H9 (cell line): ENCODE results near the gene SLC10A3. TPM values are rescaled to one million over a fixed set of nuclear protein-coding genes. Genes with fewer than 3 reads are reported as not detected.

Experiments used
- DNase-seq: peaks from one replicate; pipeline ENCODE4 v3.0.0-alpha.2; 2017
- H2AFZ ChIP-seq: one replicate; pipeline ENCODE4 v1.6.1; 2013; ENCODE audit warnings: mild to moderate bottlenecking, low read length, control low read depth, moderate library complexity
- H2AK5ac ChIP-seq: 2 replicates; pipeline ENCODE4 v1.6.1; 2013; ENCODE audit warnings: low read length, control low read depth, mixed read lengths; ENCODE audit not compliant: insufficient read length
- H2BK120ac ChIP-seq: one replicate; pipeline ENCODE4 v1.6.1; 2013; ENCODE audit warnings: low read depth, mild to moderate bottlenecking, low read length, control low read depth, inconsistent platforms; ENCODE audit not compliant: poor library complexity, severe bottlenecking
- H2BK12ac ChIP-seq: 2 replicates; pipeline ENCODE4 v1.6.1; 2013; ENCODE audit warnings: low read length, control low read depth, mixed read lengths, low read depth; ENCODE audit not compliant: insufficient read length
- H2BK15ac ChIP-seq: 2 replicates; pipeline ENCODE4 v1.6.1; 2013; ENCODE audit warnings: low read depth, low read length, control low read depth
- H2BK20ac ChIP-seq: one replicate; pipeline ENCODE4 v1.6.1; 2013; ENCODE audit warnings: low read depth, mild to moderate bottlenecking, low read length, control low read depth, inconsistent platforms; ENCODE audit not compliant: poor library complexity, severe bottlenecking
- H2BK5ac ChIP-seq: 2 replicates; pipeline ENCODE4 v1.6.1; 2013; ENCODE audit warnings: low read length, control low read depth, mixed read lengths; ENCODE audit not compliant: insufficient read length
- H3K14ac ChIP-seq: 2 replicates; pipeline ENCODE4 v1.6.1; 2013; ENCODE audit warnings: low read length, control low read depth; ENCODE audit not compliant: insufficient read depth
- H3K18ac ChIP-seq: 2 replicates; pipeline ENCODE4 v1.6.1; 2013; ENCODE audit warnings: low read depth, mild to moderate bottlenecking, mixed read lengths, low read length, control low read depth; ENCODE audit not compliant: insufficient read length
- H3K23ac ChIP-seq: 2 replicates; pipeline ENCODE4 v1.6.1; 2013; ENCODE audit warnings: low read length, control low read depth, mixed read lengths, low read depth; ENCODE audit not compliant: insufficient read length
- H3K23me2 ChIP-seq: 2 replicates; pipeline ENCODE4 v1.6.1; 2013; ENCODE audit warnings: low read depth, mild to moderate bottlenecking, mixed read lengths, low read length, control low read depth; ENCODE audit not compliant: insufficient read length, poor library complexity, severe bottlenecking
- H3K27ac ChIP-seq: 2 replicates; pipeline ENCODE4 v1.5.1; 2013; ENCODE audit warnings: low read length, control low read depth, mixed read lengths, low read depth; ENCODE audit not compliant: insufficient read length
- H3K27me3 ChIP-seq: 2 replicates; pipeline ENCODE4 v1.6.1; 2013; ENCODE audit warnings: low read length, control low read depth, inconsistent platforms; ENCODE audit not compliant: insufficient read depth
- H3K4ac ChIP-seq: 2 replicates; pipeline ENCODE4 v1.6.1; 2013; ENCODE audit warnings: low read depth, mild to moderate bottlenecking, control low read depth, inconsistent platforms, low read length, moderate library complexity
- H3K4me1 ChIP-seq: 2 replicates; pipeline ENCODE4 v1.6.1; 2013; ENCODE audit warnings: low read length, control low read depth, inconsistent platforms; ENCODE audit not compliant: insufficient read depth
- H3K4me2 ChIP-seq: 2 replicates; pipeline ENCODE4 v1.6.1; 2013; ENCODE audit warnings: low read length, control low read depth, mixed read lengths; ENCODE audit not compliant: insufficient read length, insufficient read depth
- H3K56ac ChIP-seq: 2 replicates; pipeline ENCODE4 v1.6.1; 2013; ENCODE audit warnings: low read depth, mild to moderate bottlenecking, mixed read lengths, low read length, control low read depth; ENCODE audit not compliant: insufficient read length
- H3K79me1 ChIP-seq: 2 replicates; pipeline ENCODE4 v1.6.1; 2013; ENCODE audit warnings: low read depth, mild to moderate bottlenecking, moderate library complexity, low read length, control low read depth, inconsistent platforms; ENCODE audit not compliant: insufficient read depth, poor library complexity, severe bottlenecking
- H3K79me2 ChIP-seq: 2 replicates; pipeline ENCODE4 v1.6.1; 2013; ENCODE audit warnings: low read length, control low read depth, inconsistent platforms; ENCODE audit not compliant: insufficient read depth
- H3K9ac ChIP-seq: 2 replicates; pipeline ENCODE4 v1.6.1; 2013; ENCODE audit warnings: low read length, control low read depth, mixed read lengths; ENCODE audit not compliant: insufficient read length; ENCODE audit errors: extremely low read depth
- H3K9me3 ChIP-seq: one replicate; pipeline ENCODE4 v1.6.1; 2013; ENCODE audit warnings: low read depth, low read length, inconsistent platforms; ENCODE audit not compliant: control insufficient read depth
- H3T11ph ChIP-seq: one replicate; pipeline ENCODE4 v1.6.1; 2013; ENCODE audit warnings: mild to moderate bottlenecking, low read length, control low read depth, inconsistent platforms
- H4K20me1 ChIP-seq: one replicate; pipeline ENCODE4 v1.6.1; 2013; ENCODE audit not compliant: control insufficient read depth, insufficient read length, insufficient read depth
- H4K5ac ChIP-seq: 2 replicates; pipeline ENCODE4 v1.6.1; 2013; ENCODE audit warnings: low read depth, mild to moderate bottlenecking, mixed read lengths, low read length, control low read depth; ENCODE audit not compliant: insufficient read length
- H4K8ac ChIP-seq: replicated peaks from 2 replicates; pipeline ENCODE4 v1.6.1; 2013; ENCODE audit warnings: low read length, control low read depth, mixed read lengths, low read depth; ENCODE audit not compliant: insufficient read length
- H4K91ac ChIP-seq: 2 replicates; pipeline ENCODE4 v1.6.1; 2013; ENCODE audit warnings: low read depth, mild to moderate bottlenecking, moderate library complexity, mixed read lengths, low read length, control low read depth; ENCODE audit not compliant: insufficient read length
- H3K27ac Mint-ChIP-seq, 3 experiments: 2 replicates in 2 of 3; 3 replicates in 1 of 3; pipeline ENCODE4 v1.8.0; 2020 to 2021; ENCODE audit warnings: mixed read lengths in 3 of 3, mild to moderate bottlenecking in 1 of 3, moderate library complexity in 1 of 3
- H3K27me3 Mint-ChIP-seq: 2 replicates; pipeline ENCODE4 v1.8.0; 2021; ENCODE audit warnings: low read depth, mild to moderate bottlenecking, moderate library complexity, mixed read lengths
- H3K36me3 Mint-ChIP-seq, 3 experiments: 2 replicates in 2 of 3; 3 replicates in 1 of 3; pipeline ENCODE4 v1.8.0; 2020 to 2021; ENCODE audit warnings: low read depth in 3 of 3, mixed read lengths in 3 of 3; ENCODE audit not compliant: insufficient read depth in 1 of 3
- H3K4me1 Mint-ChIP-seq, 2 experiments: 2 replicates each; pipeline ENCODE4 v1.8.0; 2020; ENCODE audit warnings: mixed read lengths in 2 of 2
- H3K4me3 Mint-ChIP-seq, 2 experiments: 2 replicates in 1 of 2; 3 replicates in 1 of 2; pipeline ENCODE4 v1.8.0; 2020 to 2021; ENCODE audit warnings: mild to moderate bottlenecking in 2 of 2, mixed read lengths in 2 of 2, moderate library complexity in 1 of 2
- H3K9me3 Mint-ChIP-seq, 2 experiments: 2 replicates in 1 of 2; 3 replicates in 1 of 2; pipeline ENCODE4 v1.8.0; 2020; ENCODE audit warnings: mild to moderate bottlenecking in 2 of 2, mixed read lengths in 2 of 2, moderate library complexity in 1 of 2
- WGBS: extraction: QIAGEN DNeasy Blood & Tissue Kit; methylation state at CpG from one replicate; pipeline ENCODE4 v1.1.7; 2013; ENCODE audit warnings: missing lambda C conversion rate, low lambda C conversion rate, mixed read lengths; ENCODE audit not compliant: insufficient read length; ENCODE audit errors: extremely low coverage; 5-methylcytosine and 5-hydroxymethylcytosine counted together
- total RNA-seq: library from RNA; stranded (reverse); gene quantifications from 2 replicates; pipeline ENCODE4 v1.2.1, GENCODE V29; 2021
- TF ChIP-seq, protein P1 (sequence below): fragments of 200-600 bp; sonication (generic); conservative IDR thresholded peaks from 3 replicates; pipeline ENCODE4 v1.8.0; 2021; ENCODE audit warnings: antibody characterized with exemption, mild to moderate bottlenecking

Gene SLC10A3
- total RNA-seq, 1 experiment from 2014 or later, result 8.8 TPM

DNA sequence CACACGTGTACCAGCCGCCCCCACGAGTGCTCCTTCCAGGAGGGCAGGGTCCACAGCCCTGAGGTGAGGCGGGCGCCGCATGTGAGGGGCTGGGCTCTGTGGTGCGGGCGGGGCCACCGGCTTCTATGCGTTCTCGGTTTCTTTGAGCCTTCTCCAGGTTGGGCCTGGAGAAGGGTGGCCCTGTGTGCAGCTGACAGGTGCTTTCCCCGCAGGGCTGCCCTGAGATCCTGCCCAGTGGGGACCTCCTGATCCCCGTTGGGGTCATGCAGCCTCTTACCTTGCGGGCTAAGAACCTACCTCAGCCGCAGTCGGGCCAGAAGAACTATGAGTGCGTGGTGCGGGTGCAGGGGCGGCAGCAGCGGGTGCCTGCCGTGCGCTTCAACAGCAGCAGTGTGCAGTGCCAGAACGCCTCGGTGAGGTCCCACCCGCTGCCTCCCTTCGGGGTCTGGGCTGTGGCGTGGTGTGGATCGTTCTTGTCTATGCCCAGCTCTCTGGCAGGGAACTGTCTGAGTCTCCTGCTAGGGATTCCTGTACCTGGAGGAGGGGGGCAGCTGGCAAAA lies 25.5 kb downstream of the SLC10A3 start:
- Histone ChIP-seq H3K23me2 (no peaks in the 10 kb centered on the region), H2AFZ (no peak overlapping the region), H3K27ac (no peak overlapping the region), H2BK15ac (no peak overlapping the region), H4K8ac (no peak overlapping the region), H3K23ac (no peak overlapping the region), H2AK5ac (no peak overlapping the region), H3K79me1 (no peaks in the 10 kb centered on the region), H3T11ph (no peak overlapping the region), H2BK20ac (no peak overlapping the region), H3K79me2 (no peaks in the 10 kb centered on the region), H3K4me2 (no peak overlapping the region), H4K91ac (no peak overlapping the region), H3K4ac (no peak overlapping the region), H3K9me3 (peaks cover 24% of the 10 kb centered on the region), H3K9ac (no peak overlapping the region), H2BK5ac (no peak overlapping the region), H3K27me3 (no peaks in the 10 kb centered on the region), H4K5ac (no peak overlapping the region), H3K14ac (no peak overlapping the region), H3K18ac (no peak overlapping the region), H4K20me1 (no peaks in the 10 kb centered on the region), H3K56ac (no peak overlapping the region), H2BK120ac (no peak overlapping the region), H3K4me1 (no peaks in the 10 kb centered on the region), H2BK12ac (no peak overlapping the region)
- Mint-ChIP-seq H3K9me3 (peaks cover 50 to 84% of the 10 kb centered on the region in 2 experiments), H3K27me3 (no peaks in the 10 kb centered on the region; the same call in 1 of the 2 replicates), H3K27ac (no peak overlapping the region), H3K4me3 (no peak overlapping the region), H3K4me1 (no peaks in the 10 kb centered on the region), H3K36me3 (peaks cover 19 to 54% (median 46%) of the 10 kb centered on the region in 3 experiments)
- DNase-seq, result no peak
- WGBS, result no CpG with 5 or more reads among the region's 28 CpGs
- TF ChIP-seq, protein P1, sequence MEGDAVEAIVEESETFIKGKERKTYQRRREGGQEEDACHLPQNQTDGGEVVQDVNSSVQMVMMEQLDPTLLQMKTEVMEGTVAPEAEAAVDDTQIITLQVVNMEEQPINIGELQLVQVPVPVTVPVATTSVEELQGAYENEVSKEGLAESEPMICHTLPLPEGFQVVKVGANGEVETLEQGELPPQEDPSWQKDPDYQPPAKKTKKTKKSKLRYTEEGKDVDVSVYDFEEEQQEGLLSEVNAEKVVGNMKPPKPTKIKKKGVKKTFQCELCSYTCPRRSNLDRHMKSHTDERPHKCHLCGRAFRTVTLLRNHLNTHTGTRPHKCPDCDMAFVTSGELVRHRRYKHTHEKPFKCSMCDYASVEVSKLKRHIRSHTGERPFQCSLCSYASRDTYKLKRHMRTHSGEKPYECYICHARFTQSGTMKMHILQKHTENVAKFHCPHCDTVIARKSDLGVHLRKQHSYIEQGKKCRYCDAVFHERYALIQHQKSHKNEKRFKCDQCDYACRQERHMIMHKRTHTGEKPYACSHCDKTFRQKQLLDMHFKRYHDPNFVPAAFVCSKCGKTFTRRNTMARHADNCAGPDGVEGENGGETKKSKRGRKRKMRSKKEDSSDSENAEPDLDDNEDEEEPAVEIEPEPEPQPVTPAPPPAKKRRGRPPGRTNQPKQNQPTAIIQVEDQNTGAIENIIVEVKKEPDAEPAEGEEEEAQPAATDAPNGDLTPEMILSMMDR, result no peak
